KOPT-K1 (cell line): ENCODE measurements around the gene SRI.

ENCODE experiments used
- H3K27ac ChIP-seq: fragments of 200-600 bp; sonication (generic); 2 replicates; pipeline ENCODE4 v1.5.1; 2016; ENCODE audit warnings: antibody characterized with exemption, mild to moderate bottlenecking, low read depth, low read length; ENCODE audit not compliant: poor library complexity, severe bottlenecking
- H3K36me3 ChIP-seq: fragments of 200-600 bp; sonication (generic); 2 replicates; pipeline ENCODE4 v1.5.1; 2017; ENCODE audit warnings: antibody characterized with exemption, mild to moderate bottlenecking, low read length, moderate library complexity; ENCODE audit not compliant: insufficient read depth
- H3K9me3 ChIP-seq: fragments of 200-600 bp; sonication (generic); 2 replicates; pipeline ENCODE4 v1.5.1; 2017; ENCODE audit warnings: antibody characterized with exemption, low read length, mild to moderate bottlenecking; ENCODE audit not compliant: insufficient read depth, poor library complexity, severe bottlenecking

Gene SRI

GRCh38 chr7:88214456-88214855, 5.4 kb downstream of the SRI start:
- peaks cover 72% of the 10 kb centered on the region for H3K36me3 ChIP-seq
- no peak overlapping the region for H3K27ac ChIP-seq
- H3K9me3 ChIP-seq = no peaks in the 10 kb centered on the region

GRCh38 chr7:88212918-88213317, 6.9 kb downstream of the SRI start:
- Histone ChIP-seq H3K27ac (no peak overlapping the region), H3K9me3 (no peaks in the 10 kb centered on the region), H3K36me3 (peaks cover 87% of the 10 kb centered on the region)

GRCh38 chr7:88208521-88208920, 11.3 kb downstream of the SRI start:
- H3K27ac ChIP-seq = no peak overlapping the region
- peaks cover 98% of the 10 kb centered on the region for H3K36me3 ChIP-seq
- H3K9me3 ChIP-seq = no peaks in the 10 kb centered on the region

GRCh38 chr7:88206254-88206653, 13.6 kb downstream of the SRI start:
- peaks cover 95% of the 10 kb centered on the region for H3K36me3 ChIP-seq
- H3K27ac ChIP-seq = no peak overlapping the region
- H3K9me3 ChIP-seq = no peaks in the 10 kb centered on the region

- no peak overlapping the region for H3K27ac ChIP-seq
- peaks cover 95% of the 10 kb centered on the region for H3K36me3 ChIP-seq
- no peaks in the 10 kb centered on the region for H3K9me3 ChIP-seq
These were observed 14.7 kb downstream of the SRI start for GRCh38 chr7:88205179-88205578.

- Histone ChIP-seq H3K27ac (no peak overlapping the region), H3K9me3 (no peaks in the 10 kb centered on the region), H3K36me3 (peaks cover 90% of the 10 kb centered on the region)
These were observed 15.2 kb downstream of the SRI start for GRCh38 chr7:88204525-88205110.

- Histone ChIP-seq H3K27ac (no peak overlapping the region), H3K36me3 (peaks cover 78% of the 10 kb centered on the region), H3K9me3 (no peaks in the 10 kb centered on the region)
These were observed 16.4 kb downstream of the SRI start for GRCh38 chr7:88203401-88203800.

- Histone ChIP-seq H3K36me3 (peaks cover 72% of the 10 kb centered on the region), H3K27ac (no peak overlapping the region), H3K9me3 (no peaks in the 10 kb centered on the region)
These were observed 17.0 kb downstream of the SRI start for GRCh38 chr7:88202799-88203198.

GRCh38 chr7:88202278-88202677, 17.6 kb downstream of the SRI start:
- Histone ChIP-seq H3K36me3 (peaks cover 70% of the 10 kb centered on the region), H3K9me3 (no peaks in the 10 kb centered on the region), H3K27ac (no peak overlapping the region)

- H3K36me3 ChIP-seq = peaks cover 63% of the 10 kb centered on the region
- H3K27ac ChIP-seq = no peak overlapping the region
- H3K9me3 ChIP-seq = no peaks in the 10 kb centered on the region
These were observed 18.5 kb downstream of the SRI start for GRCh38 chr7:88201305-88201704.

GRCh38 chr7:88200789-88201188, 19.0 kb downstream of the SRI start:
- peaks cover 58% of the 10 kb centered on the region for H3K36me3 ChIP-seq
- H3K9me3 ChIP-seq = no peaks in the 10 kb centered on the region
- H3K27ac ChIP-seq = no peak overlapping the region

- peaks cover 53% of the 10 kb centered on the region for H3K36me3 ChIP-seq
- no peak overlapping the region for H3K27ac ChIP-seq
- H3K9me3 ChIP-seq = no peaks in the 10 kb centered on the region
These were observed 19.6 kb downstream of the SRI start for GRCh38 chr7:88200261-88200660.

- Histone ChIP-seq H3K9me3 (no peaks in the 10 kb centered on the region), H3K36me3 (no peaks in the 10 kb centered on the region; the same call in 1 of the 2 replicates), H3K27ac (no peak overlapping the region)
These were observed 27.9 kb downstream of the SRI start for GRCh38 chr7:88191911-88192310.

GRCh38 chr7:88185650-88186049, 34.2 kb downstream of the SRI start:
- Histone ChIP-seq H3K36me3 (0 out of 2 replicates have a peak, but pooled peaks cover 8% of the 10 kb centered on the region), H3K27ac (no peak overlapping the region)

GRCh38 chr7:88184848-88185304, 35.0 kb downstream of the SRI start:
- Histone ChIP-seq H3K9me3 (no peaks in the 10 kb centered on the region), H3K27ac (no peak overlapping the region), H3K36me3 (0 out of 2 replicates have a peak, but pooled peaks cover 8% of the 10 kb centered on the region)

More at GRCh38 chr7:88185650-88186049, 34.2 kb downstream of the SRI start:
- no peaks in the 10 kb centered on the region for H3K9me3 ChIP-seq

- Histone ChIP-seq H3K36me3 (0 out of 2 replicates have a peak, but pooled peaks cover 8% of the 10 kb centered on the region), H3K27ac (no peak overlapping the region), H3K9me3 (no peaks in the 10 kb centered on the region)
These were observed 36.8 kb downstream of the SRI start for GRCh38 chr7:88183051-88183450.
